Gastrocnemius medialis (tissue), 4 donors: ENCODE results near the gene ARL5C.

ENCODE experiments used
- CTCF ChIP-seq, 5 experiments: fragments of 450-650 bp in 3 of 5; fragments of 200-600 bp in 2 of 5; sonication (generic) in 2 of 5; IDR thresholded peaks in 4 of 5; conservative IDR thresholded peaks in 1 of 5; 1 replicate in 4 of 5; 2 replicates in 1 of 5; pipeline ENCODE4 v1.5.1; 2016 to 2019; ENCODE audit warnings: antibody characterized with exemption in 5 of 5, mild to moderate bottlenecking in 3 of 5, moderate library complexity in 3 of 5
- POLR2A ChIP-seq, 2 donors: fragments of 450-650 bp; IDR thresholded peaks; one replicate each; pipeline ENCODE4 v1.6.1; 2017; ENCODE audit warnings: antibody characterized with exemption in 2 of 2, mild to moderate bottlenecking in 2 of 2, moderate library complexity in 2 of 2

GRCh38 chr17:39150795-39151149, 15.2 kb downstream of the ARL5C start:
- TF ChIP-seq POLR2A (IDR thresholded peaks at IDR 0.05) = no peak
- TF ChIP-seq CTCF (IDR thresholded peaks at IDR 0.05 in 4 of 5, conservative IDR thresholded peaks at IDR 0.05 in 1 of 5) = no peak
